DOHH2 (cell line): ENCODE data around the gene FILIP1L.

ENCODE experiments used
- H3F3A ChIP-seq: fragments of 200-600 bp; sonication (generic), shearing (Covaris generic); 2 replicates; pipeline ENCODE4 v1.6.0; 2016; ENCODE audit warnings: antibody characterized with exemption, mild to moderate bottlenecking; ENCODE audit not compliant: control insufficient read depth, insufficient read depth
- H3K27ac ChIP-seq: fragments of 200-600 bp; sonication (generic); 2 replicates; pipeline ENCODE4 v1.5.1; 2014; ENCODE audit warnings: low read depth, mild to moderate bottlenecking, low read length, moderate library complexity
- H3K27me3 ChIP-seq: fragments of 200-600 bp; sonication (generic); 2 replicates; pipeline ENCODE4 v1.6.1; 2014; ENCODE audit warnings: mild to moderate bottlenecking, low read length, mixed read lengths; ENCODE audit not compliant: control insufficient read depth
- H3K36me3 ChIP-seq: fragments of 200-600 bp; sonication (generic); 2 replicates; pipeline ENCODE4 v1.6.1; 2014; ENCODE audit warnings: mild to moderate bottlenecking, low read length, moderate library complexity, mixed read lengths; ENCODE audit not compliant: control insufficient read depth
- H3K4me1 ChIP-seq: fragments of 200-600 bp; sonication (generic); 2 replicates; pipeline ENCODE4 v1.6.1; 2014; ENCODE audit warnings: mild to moderate bottlenecking, low read length, mixed read lengths; ENCODE audit not compliant: control insufficient read depth
- H3K4me2 ChIP-seq: fragments of 200-600 bp; sonication (generic); 2 replicates; pipeline ENCODE4 v1.6.0; 2014; ENCODE audit warnings: mild to moderate bottlenecking, low read length, moderate library complexity
- H3K4me3 ChIP-seq: fragments of 200-600 bp; sonication (generic); 2 replicates; pipeline ENCODE4 v1.5.1; 2014; ENCODE audit warnings: mild to moderate bottlenecking, low read length, mixed read lengths
- H3K79me2 ChIP-seq: fragments of 200-600 bp; sonication (generic); 2 replicates; pipeline ENCODE4 v1.6.1; 2014; ENCODE audit warnings: mild to moderate bottlenecking, low read length, mixed read lengths; ENCODE audit not compliant: control insufficient read depth
- H3K9me2 ChIP-seq: fragments of 200-600 bp; sonication (generic); replicated peaks from 2 replicates; pipeline ENCODE4 v1.6.1; 2014; ENCODE audit warnings: mild to moderate bottlenecking, low read length, mixed read lengths; ENCODE audit not compliant: control insufficient read depth
- H3K9me3 ChIP-seq: fragments of 200-600 bp; sonication (generic); 2 replicates; pipeline ENCODE4 v1.6.1; 2014; ENCODE audit warnings: antibody characterized with exemption, low read length, mixed read lengths; ENCODE audit not compliant: control insufficient read depth, insufficient read depth
- H4K20me1 ChIP-seq: fragments of 200-600 bp; sonication (generic); 2 replicates; pipeline ENCODE4 v1.6.0; 2014; ENCODE audit warnings: low read depth, mild to moderate bottlenecking, antibody characterized with exemption, low read length, moderate library complexity; ENCODE audit not compliant: control insufficient read depth, insufficient read depth
- CTCF ChIP-seq: fragments of 200-600 bp; sonication (generic); IDR thresholded peaks from one replicate; pipeline ENCODE4 v1.5.1; 2014; ENCODE audit warnings: antibody characterized with exemption, mild to moderate bottlenecking, low read depth, low read length; ENCODE audit not compliant: poor library complexity, severe bottlenecking
- EZH2phosphoT487 ChIP-seq: fragments of 200-600 bp; sonication (generic); IDR thresholded peaks from 2 replicates; pipeline ENCODE4 v1.6.1; 2017; ENCODE audit warnings: borderline replicate concordance, mild to moderate bottlenecking, antibody characterized with exemption, low read length, moderate library complexity, mixed read lengths

Gene FILIP1L

GRCh38 chr3:99823723-99824711, 290.3 kb downstream of the FILIP1L start:
- no peak overlapping the region for H3K4me2 ChIP-seq
- TF ChIP-seq EZH2phosphoT487 = no peak
- no peak for TF ChIP-seq CTCF

GRCh38 chr3:99818818-99819217, 295.5 kb downstream of the FILIP1L start:
- Histone ChIP-seq H3K27me3 (no peaks in the 10 kb centered on the region), H3K9me2 (no peaks in the 10 kb centered on the region), H4K20me1 (no peaks in the 10 kb centered on the region), H3K4me2 (peak overlapping the region; percentile 63), H3K4me3 (peak overlapping the region; percentile 79), H3K9me3 (no peaks in the 10 kb centered on the region), H3K4me1 (peaks cover 26% of the 10 kb centered on the region), H3F3A (no peaks in the 10 kb centered on the region), H3K79me2 (peaks cover 79% of the 10 kb centered on the region), H3K27ac (no peak overlapping the region), H3K36me3 (peaks cover 5% of the 10 kb centered on the region; the same call in 1 of the 2 replicates)
- TF ChIP-seq CTCF = no peak
- TF ChIP-seq EZH2phosphoT487 = no peak

More at GRCh38 chr3:99823723-99824711, 290.3 kb downstream of the FILIP1L start:
- H3K79me2 ChIP-seq = peaks cover 92% of the 10 kb centered on the region
- no peaks in the 10 kb centered on the region for H3K9me2 ChIP-seq
- no peaks in the 10 kb centered on the region; the same call in 1 of the 2 replicates for H3F3A ChIP-seq
- no peaks in the 10 kb centered on the region for H4K20me1 ChIP-seq
- peaks cover 11% of the 10 kb centered on the region for H3K4me1 ChIP-seq
- no peak overlapping the region for H3K27ac ChIP-seq
- H3K27me3 ChIP-seq = no peaks in the 10 kb centered on the region
- H3K4me3 ChIP-seq = no peak overlapping the region
- no peaks in the 10 kb centered on the region for H3K9me3 ChIP-seq
- H3K36me3 ChIP-seq = peaks cover 5% of the 10 kb centered on the region; the same call in 1 of the 2 replicates

GRCh38 chr3:99817437-99818240, 296.7 kb downstream of the FILIP1L start, which contains the start of gene CMSS1:
CMSS1 (plus strand) TSS chr3:99817862.
- Histone ChIP-seq H3K27ac (peak within 1 kb of the TSS; percentile 41), H3K79me2 (peaks cover 68% of the 10 kb centered on the region), H3F3A (no peaks in the 10 kb centered on the region), H3K4me1 (peaks cover 26% of the 10 kb centered on the region), H3K36me3 (peaks cover 5% of the 10 kb centered on the region; the same call in 1 of the 2 replicates), H3K4me3 (peak within 1 kb of the TSS; percentile 79), H3K27me3 (no peaks in the 10 kb centered on the region), H3K9me2 (no peaks in the 10 kb centered on the region), H3K9me3 (no peaks in the 10 kb centered on the region), H4K20me1 (no peaks in the 10 kb centered on the region), H3K4me2 (peak within 1 kb of the TSS; percentile 63)
- peak; percentile 20 for TF ChIP-seq CTCF
- no peak for TF ChIP-seq EZH2phosphoT487
